Right lobe of liver (tissue), 4 donors: ENCODE data around the gene CACNA2D3.

ENCODE experiments used
- POLR2A ChIP-seq: fragments of 450-650 bp; IDR thresholded peaks from one replicate; pipeline ENCODE4 v1.6.1; 2017; ENCODE audit warnings: antibody characterized with exemption, mild to moderate bottlenecking
- TF ChIP-seq, protein P1 (sequence below), 4 donors: fragments of 200-600 bp in 3 of 4; fragments of 450-650 bp in 1 of 4; IDR thresholded peaks; one replicate each; pipeline versions ENCODE4 v1.5.1 to v1.8.0; 2016 to 2022; ENCODE audit warnings: antibody characterized with exemption in 4 of 4, mild to moderate bottlenecking in 2 of 4
- donor health status: DM: no; HTN: no; CAD: no.
- donor health status: DM: no; HTN: no; CAD: no.
- donor health status: DM: no; HTN: yes; CAD: no.

DNA sequence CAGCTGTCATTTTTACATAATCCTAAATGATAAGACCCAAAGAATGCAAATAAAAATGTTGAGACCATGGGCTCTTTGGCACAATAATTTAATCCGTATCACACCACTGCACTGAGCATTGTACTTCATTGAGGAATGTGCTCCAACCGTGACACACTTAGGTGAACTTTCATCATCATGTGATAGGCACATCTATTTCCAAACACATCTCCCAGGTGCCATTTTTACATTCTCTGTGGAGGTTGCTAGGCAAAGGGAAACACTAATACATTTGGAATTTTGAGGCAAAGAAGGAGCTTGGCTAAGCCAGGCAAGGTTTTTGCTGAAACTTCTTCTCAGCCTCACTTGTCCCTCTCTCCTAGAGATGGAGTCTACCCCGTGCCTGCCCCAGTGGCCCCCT lies 736.8 kb downstream of the CACNA2D3 start:
- TF ChIP-seq, protein P1, sequence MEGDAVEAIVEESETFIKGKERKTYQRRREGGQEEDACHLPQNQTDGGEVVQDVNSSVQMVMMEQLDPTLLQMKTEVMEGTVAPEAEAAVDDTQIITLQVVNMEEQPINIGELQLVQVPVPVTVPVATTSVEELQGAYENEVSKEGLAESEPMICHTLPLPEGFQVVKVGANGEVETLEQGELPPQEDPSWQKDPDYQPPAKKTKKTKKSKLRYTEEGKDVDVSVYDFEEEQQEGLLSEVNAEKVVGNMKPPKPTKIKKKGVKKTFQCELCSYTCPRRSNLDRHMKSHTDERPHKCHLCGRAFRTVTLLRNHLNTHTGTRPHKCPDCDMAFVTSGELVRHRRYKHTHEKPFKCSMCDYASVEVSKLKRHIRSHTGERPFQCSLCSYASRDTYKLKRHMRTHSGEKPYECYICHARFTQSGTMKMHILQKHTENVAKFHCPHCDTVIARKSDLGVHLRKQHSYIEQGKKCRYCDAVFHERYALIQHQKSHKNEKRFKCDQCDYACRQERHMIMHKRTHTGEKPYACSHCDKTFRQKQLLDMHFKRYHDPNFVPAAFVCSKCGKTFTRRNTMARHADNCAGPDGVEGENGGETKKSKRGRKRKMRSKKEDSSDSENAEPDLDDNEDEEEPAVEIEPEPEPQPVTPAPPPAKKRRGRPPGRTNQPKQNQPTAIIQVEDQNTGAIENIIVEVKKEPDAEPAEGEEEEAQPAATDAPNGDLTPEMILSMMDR (IDR thresholded peaks at IDR 0.05) = no peak
- no peak for TF ChIP-seq POLR2A
